H1 (cell line): Measurements from ENCODE around the gene KPNA3. TPM values are rescaled to one million over a fixed set of nuclear protein-coding genes. Genes with fewer than 3 reads are reported as not detected.

Source experiments
- CTCF ChIA-PET: fragments of 300-600 bp; sonication (Branson Sonifier 250); formaldehyde crosslinking; loops from one replicate; lab custom pipeline; 2021; ENCODE audit not compliant: partially characterized antibody; lab: Charles Lee
- POLR2A ChIA-PET: fragments of 300-600 bp; sonication (Branson Sonifier 250); formaldehyde crosslinking; loops from one replicate; lab custom pipeline; 2021; ENCODE audit warnings: inconsistent platforms; ENCODE audit not compliant: partially characterized antibody; lab: Charles Lee
- DNase-seq, 2 experiments: peaks; one replicate each; pipeline versions ENCODE4 v3.0.0 to v3.0.0-alpha.2; 2010 to 2022; ENCODE audit warnings: low spot score in 2 of 2, low read depth in 1 of 2, mixed read lengths in 1 of 2
- FAIRE-seq: peaks from 2 replicates; lab custom pipeline; 2011; peaks lifted over from hg19 to GRCh38; lab: Jason Lieb, UNC
- H2AFZ ChIP-seq: 2 replicates; pipeline ENCODE4 v1.8.1; 2012; ENCODE audit warnings: low read length, inconsistent platforms
- H2AK5ac ChIP-seq: 2 replicates; pipeline ENCODE4 v1.6.1; 2013; ENCODE audit warnings: low read depth, low read length
- H2BK120ac ChIP-seq: replicated peaks from 2 replicates; pipeline ENCODE3; 2013; ENCODE audit warnings: low read depth, low read length, inconsistent platforms
- H2BK12ac ChIP-seq: 2 replicates; pipeline ENCODE4 v1.6.1; 2013; ENCODE audit warnings: low read depth, low read length
- H2BK15ac ChIP-seq: 2 replicates; pipeline ENCODE4 v1.6.1; 2013; ENCODE audit warnings: low read length
- H2BK20ac ChIP-seq: 2 replicates; pipeline ENCODE4 v1.6.1; 2013; ENCODE audit warnings: low read length
- H2BK5ac ChIP-seq: 2 replicates; pipeline ENCODE4 v1.6.1; 2013; ENCODE audit warnings: low read depth, low read length
- H3K14ac ChIP-seq: 2 replicates; pipeline ENCODE4 v1.6.1; 2013; ENCODE audit warnings: inconsistent platforms; ENCODE audit not compliant: insufficient read length
- H3K18ac ChIP-seq: 2 replicates; pipeline ENCODE4 v1.6.1; 2013; ENCODE audit warnings: low read length; ENCODE audit errors: extremely low read depth
- H3K23ac ChIP-seq: 2 replicates; pipeline ENCODE4 v1.6.1; 2013; ENCODE audit warnings: inconsistent platforms; ENCODE audit not compliant: insufficient read length
- H3K23me2 ChIP-seq: 2 replicates; pipeline ENCODE4 v1.6.1; 2013; ENCODE audit warnings: low read depth, low read length
- H3K27ac ChIP-seq: 2 replicates; pipeline ENCODE4 v1.6.1; 2011; ENCODE audit warnings: low read depth, low read length, inconsistent platforms
- H3K27me3 ChIP-seq, 4 experiments: replicated peaks in 1 of 4; 1 replicate in 1 of 4; 2 replicates in 3 of 4; pipeline versions ENCODE4 v1.6.1 to v1.8.1; 2011 to 2013; ENCODE audit warnings: low read length in 3 of 4, mild to moderate bottlenecking in 3 of 4, inconsistent platforms in 2 of 4, mixed read lengths in 2 of 4, moderate library complexity in 1 of 4; ENCODE audit not compliant: control insufficient read depth in 3 of 4, insufficient read depth in 3 of 4; ENCODE audit errors: extremely low read depth in 1 of 4
- H3K36me3 ChIP-seq, 4 experiments: 2 replicates each; pipeline versions ENCODE4 v1.6.1 to v1.8.1; 2011 to 2013; ENCODE audit warnings: mild to moderate bottlenecking in 4 of 4, low read length in 3 of 4, moderate library complexity in 2 of 4, control low read depth in 1 of 4, inconsistent platforms in 1 of 4; ENCODE audit not compliant: insufficient read depth in 4 of 4, control insufficient read depth in 2 of 4
- H3K4ac ChIP-seq: replicated peaks from 2 replicates; pipeline ENCODE3; 2013; ENCODE audit warnings: low read length, low read depth, mixed read lengths, inconsistent platforms; ENCODE audit not compliant: insufficient read length
- H3K4me1 ChIP-seq, 4 experiments: replicated peaks in 1 of 4; 1 replicate in 1 of 4; 2 replicates in 3 of 4; pipeline versions ENCODE4 v1.6.1 to v1.8.1; 2011 to 2013; ENCODE audit warnings: low read length in 3 of 4, inconsistent platforms in 2 of 4, mixed read lengths in 1 of 4; ENCODE audit not compliant: insufficient read depth in 4 of 4, control insufficient read depth in 3 of 4
- H3K4me2 ChIP-seq, 2 experiments: 2 replicates each; pipeline versions ENCODE4 v1.6.1 to v1.8.1; 2011 to 2013; ENCODE audit warnings: low read depth in 2 of 2, low read length in 2 of 2, control low read depth in 1 of 2, inconsistent platforms in 1 of 2, mild to moderate bottlenecking in 1 of 2; ENCODE audit not compliant: insufficient read depth in 1 of 2
- H3K4me3 ChIP-seq, 4 experiments: fragments of 200-600, 300-600 bp in 1 of 4; sonication (generic), shearing (Covaris generic), sonication (Bioruptor Twin) in 1 of 4; 2 replicates each; pipeline versions ENCODE4 v1.5.1 to v1.8.1; 2011 to 2016; ENCODE audit warnings: low read length in 4 of 4, low read depth in 3 of 4, control low read depth in 2 of 4, inconsistent platforms in 2 of 4, mild to moderate bottlenecking in 2 of 4, mixed read lengths in 1 of 4, moderate library complexity in 1 of 4; ENCODE audit not compliant: insufficient read depth in 2 of 4; ENCODE audit errors: extremely low read depth in 1 of 4
- H3K56ac ChIP-seq: replicated peaks from 2 replicates; pipeline ENCODE3; 2013; ENCODE audit warnings: low read depth, mild to moderate bottlenecking, mixed read lengths, low read length, inconsistent platforms; ENCODE audit not compliant: insufficient read length
- H3K79me1 ChIP-seq: 2 replicates; pipeline ENCODE4 v1.6.1; 2013; ENCODE audit warnings: low read depth, low read length, control low read depth
- H3K79me2 ChIP-seq, 2 experiments: 2 replicates each; pipeline versions ENCODE4 v1.6.1 to v1.8.1; 2012 to 2013; ENCODE audit warnings: low read length in 2 of 2, mild to moderate bottlenecking in 2 of 2, inconsistent platforms in 1 of 2; ENCODE audit not compliant: insufficient read depth in 2 of 2, control insufficient read depth in 1 of 2
- H3K9ac ChIP-seq, 4 experiments: replicated peaks in 1 of 4; 1 replicate in 1 of 4; 2 replicates in 3 of 4; pipeline versions ENCODE4 v1.6.1 to v1.8.1; 2011 to 2013; ENCODE audit warnings: low read depth in 3 of 4, low read length in 3 of 4, control low read depth in 2 of 4, mild to moderate bottlenecking in 2 of 4, moderate library complexity in 2 of 4, inconsistent platforms in 1 of 4; ENCODE audit errors: extremely low read depth in 1 of 4
- H3K9me3 ChIP-seq, 2 experiments: 2 replicates each; pipeline versions ENCODE4 v1.6.1 to v1.8.1; 2012 to 2013; ENCODE audit warnings: mild to moderate bottlenecking in 2 of 2, moderate library complexity in 2 of 2, control low read depth in 1 of 2, inconsistent platforms in 1 of 2, low read depth in 1 of 2, low read length in 1 of 2, mixed read lengths in 1 of 2; ENCODE audit not compliant: insufficient read depth in 2 of 2
- H4K20me1 ChIP-seq, 2 experiments: replicated peaks in 1 of 2; 2 replicates each; pipeline versions ENCODE3 to v1.8.1; 2011 to 2013; ENCODE audit warnings: inconsistent platforms in 2 of 2, low read length in 2 of 2, mild to moderate bottlenecking in 1 of 2; ENCODE audit not compliant: insufficient read depth in 2 of 2, control insufficient read depth in 1 of 2
- H4K5ac ChIP-seq: 2 replicates; pipeline ENCODE4 v1.6.1; 2013; ENCODE audit warnings: low read length, low read depth, mixed read lengths, inconsistent platforms; ENCODE audit not compliant: insufficient read length
- H4K8ac ChIP-seq: 2 replicates; pipeline ENCODE4 v1.8.0; 2013; ENCODE audit warnings: mild to moderate bottlenecking, moderate library complexity, low read length, inconsistent platforms; ENCODE audit not compliant: insufficient read depth; ENCODE audit errors: extremely low read depth
- H4K91ac ChIP-seq: replicated peaks from 2 replicates; pipeline ENCODE3; 2013; ENCODE audit warnings: low read length, mixed read lengths, inconsistent platforms; ENCODE audit not compliant: insufficient read length
- ATF3 ChIP-seq: IDR thresholded peaks from 2 replicates; pipeline ENCODE4 v1.6.1; 2011; ENCODE audit warnings: low read depth, mild to moderate bottlenecking, low read length; ENCODE audit not compliant: insufficient read depth
- CBX8 ChIP-seq: fragments of 300-800, 300-1000 bp; sonication (generic); IDR thresholded peaks from 2 replicates; pipeline ENCODE4 v1.7.1; 2016; ENCODE audit warnings: low read depth, low read length, borderline replicate concordance
- CEBPB ChIP-seq: IDR thresholded peaks from 2 replicates; pipeline ENCODE4 v1.6.1; 2012; ENCODE audit warnings: low read depth, low read length
- HDAC6 ChIP-seq: IDR thresholded peaks from one replicate; pipeline ENCODE4 v1.7.1; 2012; ENCODE audit warnings: low read depth, mild to moderate bottlenecking, inconsistent platforms, low read length, moderate library complexity
- KDM5A ChIP-seq: fragments of 200-600 bp; IDR thresholded peaks from 2 replicates; pipeline ENCODE4 v1.7.1; 2012; ENCODE audit warnings: mild to moderate bottlenecking, low read length, inconsistent platforms, mixed read lengths
- MAX ChIP-seq: IDR thresholded peaks from 2 replicates; pipeline ENCODE4 v1.6.1; 2012; ENCODE audit warnings: inconsistent platforms
- RNF2 ChIP-seq: fragments of 200-900, 300-1000 bp; sonication (generic); IDR thresholded peaks from 2 replicates; pipeline ENCODE4 v1.7.1; 2016; ENCODE audit warnings: borderline replicate concordance, low read depth, mild to moderate bottlenecking, antibody characterized with exemption, low read length; ENCODE audit not compliant: poor library complexity, severe bottlenecking; ENCODE audit errors: missing control alignments
- SAP30 ChIP-seq: fragments of 300-600 bp; sonication (generic); IDR thresholded peaks from 2 replicates; pipeline ENCODE4 v1.7.1; 2012; ENCODE audit warnings: low read length, moderate library complexity, mild to moderate bottlenecking, inconsistent platforms; ENCODE audit not compliant: insufficient read depth, insufficient replicate concordance
- TEAD4 ChIP-seq: IDR thresholded peaks from 2 replicates; pipeline ENCODE4 v1.6.1; 2012; ENCODE audit warnings: low read depth, low read length, inconsistent platforms, mixed read lengths
- ZNF274 ChIP-seq: IDR thresholded peaks from 2 replicates; pipeline ENCODE4 v1.7.0; 2012; ENCODE audit warnings: low read length, borderline replicate concordance; ENCODE audit errors: extremely low read depth
- WGBS, 2 experiments: shearing (Covaris generic) in 1 of 2; methylation state at CpG; one replicate each; pipeline versions ENCODE4 v1.1.6 to v1.1.7; 2013 to 2015; ENCODE audit warnings: low lambda C conversion rate in 2 of 2, mixed read lengths in 2 of 2, inconsistent platforms in 1 of 2, low coverage in 1 of 2, missing lambda C conversion rate in 1 of 2; ENCODE audit not compliant: insufficient replicate concordance in 2 of 2, insufficient coverage in 1 of 2, insufficient read length in 1 of 2; ENCODE audit errors: extremely low coverage in 1 of 2, missing lambda C conversion rate in 1 of 2; 5-methylcytosine and 5-hydroxymethylcytosine counted together
- polyA plus RNA-seq, 7 experiments: library from polyadenylated mRNA; depleted of rRNA in 3 of 7; stranded (reverse) in 5 of 7; unstranded in 2 of 7; fragments of >200 nt in 5 of 7; fragments of 200-250 nt in 2 of 7; gene quantifications; 1 replicate in 5 of 7; 2 replicates in 1 of 7; 4 replicates in 1 of 7; pipeline versions ENCODE4 v1.2.1 to v1.2.3, GENCODE V29; 2011 to 2013; ENCODE audit warnings: missing spikeins in 2 of 7, mixed read lengths in 2 of 7
- total RNA-seq: library from RNA; stranded (reverse); fragmentation: NEBNext Ultra II Directional; extraction: Animal tissue kit (Norgen Biotek cat#: 25700); gene quantifications from 2 replicates; pipeline ENCODE4 v1.2.1, GENCODE V29; 2021

KPNA3 gene
- total and polyA plus RNA-seq, 2 of the 8 experiments (the other 6 are each of a cell fraction or from before 2014, with no cell fraction given) = 21.4 to 63.2 TPM

GRCh38 chr13:49711218-49711863 lies 81.1 kb downstream of the KPNA3 start:
- Histone ChIP-seq H2AFZ (no peak overlapping the region), H2BK5ac (no peak overlapping the region), H3K4me3 (no peak overlapping the region), H3K27me3 (no peaks in the 10 kb centered on the region), H3K18ac (no peak overlapping the region), H3K36me3 (peaks cover 0 to 27% (median 14%) of the 10 kb centered on the region in 4 experiments; a peak in 6 of 8 replicates), H2BK15ac (no peak overlapping the region), H3K4ac (no peak overlapping the region), H4K20me1 (peaks cover 0 to 2% of the 10 kb centered on the region in 2 experiments), H4K91ac (no peak overlapping the region), H3K9ac (no peak overlapping the region), H4K5ac (no peak overlapping the region), H4K8ac (no peak overlapping the region), H3K4me1 (no peaks in the 10 kb centered on the region; a peak in 1 of 7 replicates), H3K9me3 (peaks cover 0 to 3% of the 10 kb centered on the region in 2 experiments; a peak in 1 of 4 replicates), H2AK5ac (no peak overlapping the region), H3K23me2 (no peaks in the 10 kb centered on the region), H3K4me2 (no peak overlapping the region), H2BK12ac (no peak overlapping the region), H3K56ac (no peak overlapping the region), H3K23ac (no peak overlapping the region), H3K79me2 (no peaks in the 10 kb centered on the region), H3K14ac (no peak overlapping the region), H2BK20ac (no peak overlapping the region), H2BK120ac (no peak overlapping the region), H3K27ac (no peak overlapping the region), H3K79me1 (no peaks in the 10 kb centered on the region)
- DNase-seq (no peak), FAIRE-seq (no peak)
- POLR2A ChIA-PET = interaction anchor here (2.7 kb wide), 1 partner anchor 20 kb away, joined by 9 read pairs; the partner anchor contains the start of gene EBPL
- CTCF ChIA-PET = interaction anchor here (0.5 kb wide), 1 partner anchor 32 kb away, joined by 4 read pairs; no protein-coding TSS in a partner anchor
- WGBS, 2 experiments = 68% methylated on average over 2 of the region's 2 CpGs; no CpG with 5 or more reads in 1 of the 2 experiments
- no peak for TF ChIP-seq MAX
- no peak for TF ChIP-seq RNF2
- TF ChIP-seq ATF3 = no peak
- TF ChIP-seq ZNF274 = no peak
- no peak for TF ChIP-seq TEAD4
- no peak for TF ChIP-seq HDAC6
- TF ChIP-seq KDM5A = no peak
- TF ChIP-seq CEBPB = no peak
- no peak for TF ChIP-seq SAP30
- TF ChIP-seq CBX8 = no peak
